GM12891 (cell line): ENCODE results near the gene CAMKMT.

ENCODE experiments used
- POLR2A ChIP-seq: IDR thresholded peaks from 2 replicates; pipeline ENCODE4 v1.6.1; 2011; ENCODE audit warnings: low read depth, low read length, control low read depth
- POU2F2 ChIP-seq: IDR thresholded peaks from 2 replicates; pipeline ENCODE4 v1.6.1; 2011; ENCODE audit warnings: low read depth, mild to moderate bottlenecking, control low read depth, low read length, moderate library complexity

DNA sequence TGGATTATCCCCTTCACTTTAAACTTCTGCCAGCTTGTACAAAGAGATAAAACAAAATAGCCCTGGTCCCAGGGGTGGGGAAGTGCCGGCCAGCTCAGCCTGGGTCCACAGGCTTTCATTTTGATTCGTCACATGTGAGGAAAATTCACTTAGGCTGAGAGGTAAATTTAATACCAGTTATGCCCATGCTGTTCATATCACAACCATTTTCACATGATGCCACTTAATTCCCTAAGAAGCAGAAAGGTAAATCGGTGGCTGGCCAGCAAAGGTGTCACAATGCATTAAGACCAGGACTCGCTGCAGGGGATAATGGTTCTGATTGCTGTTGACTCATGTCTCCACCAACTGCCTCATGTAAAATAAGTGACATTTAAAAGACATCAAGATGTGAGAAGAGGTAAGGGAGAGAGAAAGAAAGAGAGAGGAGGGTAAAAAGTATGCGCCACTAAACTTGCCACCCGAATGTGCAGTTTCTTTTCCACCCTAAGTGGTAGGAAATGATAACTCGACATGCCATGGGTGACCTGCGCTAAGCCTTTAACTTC, 318.8 kb downstream of the CAMKMT start:
- TF ChIP-seq POLR2A, result no peak
- TF ChIP-seq POU2F2, result no peak
